ENCODE results near the gene H2BW1. TPM values are rescaled to one million over a fixed set of nuclear protein-coding genes. Genes with fewer than 3 reads are reported as not detected.
"Not testable (repeated sequence)": the region's sequence is repeated elsewhere in the genome, so short reads cannot be mapped to it uniquely, and the experiment has no call there.

H2BW1 gene, protein sequence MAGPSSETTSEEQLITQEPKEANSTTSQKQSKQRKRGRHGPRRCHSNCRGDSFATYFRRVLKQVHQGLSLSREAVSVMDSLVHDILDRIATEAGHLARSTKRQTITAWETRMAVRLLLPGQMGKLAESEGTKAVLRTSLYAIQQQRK
- not detected for total RNA-seq

DNA sequence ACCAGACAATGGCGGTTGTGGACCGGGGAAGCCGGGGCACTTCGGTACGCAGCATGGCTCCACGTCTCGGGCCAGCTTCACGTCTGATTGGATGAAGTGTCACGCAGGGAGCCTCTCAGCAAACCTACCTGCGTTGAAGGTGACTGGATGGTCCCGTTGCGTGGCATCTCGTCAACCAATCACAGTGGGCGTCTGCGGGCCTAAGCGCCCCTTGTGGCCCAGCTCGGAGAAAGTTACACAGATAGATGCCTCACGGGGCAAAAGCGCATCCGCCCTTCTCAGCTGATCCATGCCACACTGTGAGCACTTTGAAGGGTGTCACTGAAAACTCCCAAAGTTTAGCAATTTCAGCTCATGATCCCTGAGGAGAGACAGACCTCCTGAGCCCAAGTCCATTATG, at the start of gene H2BW1:
H2BW1 (minus strand) TSS at position 103 of the 400 bp plus-strand sequence. CDS start 132 bp downstream, outside the sequence.
- Histone ChIP-seq H3K36me3 (no peaks in the 10 kb centered on the region), H3K27me3 (peaks cover 0 to 3% (median 0%) of the 10 kb centered on the region in 3 donors), H3K27ac (no peak within 1 kb of the TSS), H3K9me3 (peaks cover 0 to 4% (median 0%) of the 10 kb centered on the region in 3 donors), H3K4me3 (no peak within 1 kb of the TSS), H3K4me1 (no peaks in the 10 kb centered on the region)
- in situ Hi-C loops (cut with MboI; ENCODE audit: low sequenced_read_pairs in 4 of 4) (no loop called here), intact Hi-C loops (cut with DNase I; ENCODE audit: low total_unique reads) (no loop called here)
- no peak for DNase-seq
- TF ChIP-seq POLR2A (IDR thresholded peaks at IDR 0.05): no peak
- TF ChIP-seq, protein P1, sequence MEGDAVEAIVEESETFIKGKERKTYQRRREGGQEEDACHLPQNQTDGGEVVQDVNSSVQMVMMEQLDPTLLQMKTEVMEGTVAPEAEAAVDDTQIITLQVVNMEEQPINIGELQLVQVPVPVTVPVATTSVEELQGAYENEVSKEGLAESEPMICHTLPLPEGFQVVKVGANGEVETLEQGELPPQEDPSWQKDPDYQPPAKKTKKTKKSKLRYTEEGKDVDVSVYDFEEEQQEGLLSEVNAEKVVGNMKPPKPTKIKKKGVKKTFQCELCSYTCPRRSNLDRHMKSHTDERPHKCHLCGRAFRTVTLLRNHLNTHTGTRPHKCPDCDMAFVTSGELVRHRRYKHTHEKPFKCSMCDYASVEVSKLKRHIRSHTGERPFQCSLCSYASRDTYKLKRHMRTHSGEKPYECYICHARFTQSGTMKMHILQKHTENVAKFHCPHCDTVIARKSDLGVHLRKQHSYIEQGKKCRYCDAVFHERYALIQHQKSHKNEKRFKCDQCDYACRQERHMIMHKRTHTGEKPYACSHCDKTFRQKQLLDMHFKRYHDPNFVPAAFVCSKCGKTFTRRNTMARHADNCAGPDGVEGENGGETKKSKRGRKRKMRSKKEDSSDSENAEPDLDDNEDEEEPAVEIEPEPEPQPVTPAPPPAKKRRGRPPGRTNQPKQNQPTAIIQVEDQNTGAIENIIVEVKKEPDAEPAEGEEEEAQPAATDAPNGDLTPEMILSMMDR (IDR thresholded peaks at IDR 0.05 in 4 of 5, conservative IDR thresholded peaks at IDR 0.05 in 1 of 5): no peak
- ATAC-seq: no peak

DNA sequence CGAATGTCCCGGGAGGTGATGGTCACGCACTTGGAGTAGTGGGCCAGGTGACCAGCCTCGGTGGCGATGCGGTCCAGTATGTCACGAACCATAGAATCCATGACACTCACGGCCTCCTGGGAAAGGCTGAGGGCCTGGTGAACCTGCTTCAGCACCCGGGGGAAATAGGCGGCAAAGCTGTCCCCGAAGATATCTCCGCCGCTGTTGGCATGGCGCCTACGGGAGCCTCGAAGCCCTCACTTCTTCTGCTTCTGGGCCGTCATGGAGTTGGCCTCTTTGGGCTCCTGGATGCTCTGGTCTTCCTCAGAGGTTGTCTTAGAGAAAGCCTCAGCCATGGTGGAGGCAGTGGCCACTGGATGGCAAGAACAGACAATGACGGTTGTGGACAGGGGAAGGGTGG, 49.1 kb upstream of the H2BW1 start:
- H3K27me3 ChIP-seq; H3K9me3 ChIP-seq; H3K36me3 ChIP-seq; H3K4me3 ChIP-seq; intact Hi-C loops (cut with DNase I; ENCODE audit: low total_unique reads); in situ Hi-C loops (cut with MboI; ENCODE audit: low sequenced_read_pairs in 4 of 4); ATAC-seq; H3K27ac ChIP-seq; DNase-seq; H3K4me1 ChIP-seq: not testable (repeated sequence)

DNA sequence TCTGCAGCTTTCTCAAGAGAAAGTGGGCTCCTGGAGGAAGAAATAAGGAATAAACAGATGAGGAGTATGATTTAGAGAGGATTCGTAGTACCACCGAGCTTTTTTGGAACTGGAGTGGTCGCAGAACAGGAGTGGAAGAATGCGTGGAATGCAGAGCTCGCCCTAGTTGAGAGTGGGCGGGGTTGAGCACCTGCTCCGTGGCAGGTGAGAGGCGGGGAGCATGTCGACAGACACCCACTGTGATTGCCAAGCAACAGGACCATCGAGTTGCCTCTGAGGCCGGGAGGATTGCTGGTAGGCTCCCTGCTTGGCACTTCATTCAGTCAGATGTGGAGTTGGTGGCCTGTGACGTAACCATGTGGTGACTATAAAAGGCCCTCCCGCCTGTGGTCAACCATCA, 41.4 kb upstream of the H2BW1 start:
- intact Hi-C loops (cut with DNase I; ENCODE audit: low total_unique reads); H3K9me3 ChIP-seq; H3K36me3 ChIP-seq; H3K4me1 ChIP-seq; H3K27me3 ChIP-seq; ATAC-seq; H3K27ac ChIP-seq; DNase-seq; in situ Hi-C loops (cut with MboI; ENCODE audit: low sequenced_read_pairs in 4 of 4); H3K4me3 ChIP-seq: not testable (repeated sequence)

DNA sequence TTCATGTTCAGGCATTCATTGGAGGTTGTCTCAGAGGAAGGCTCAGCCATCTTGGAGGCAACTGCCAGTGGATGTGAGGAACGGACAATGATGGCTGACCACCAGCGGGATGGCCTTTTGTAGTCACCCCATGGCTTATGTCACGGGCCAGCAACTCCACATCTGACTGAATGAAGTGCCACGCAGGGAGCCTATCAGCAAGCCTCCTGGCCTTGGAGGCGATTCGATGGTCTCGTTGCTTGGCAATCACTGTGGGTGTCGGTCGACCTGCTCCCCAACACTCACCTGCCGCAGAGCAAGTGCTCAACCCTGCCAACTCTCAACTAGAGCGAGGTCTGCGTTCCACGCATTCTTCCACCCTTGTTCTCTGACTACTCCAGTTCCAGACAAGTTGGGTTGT, 33.7 kb upstream of the H2BW1 start:
- TF ChIP-seq, protein P1 (IDR thresholded peaks at IDR 0.05 in 4 of 5, conservative IDR thresholded peaks at IDR 0.05 in 1 of 5): no peak
- no peak for TF ChIP-seq POLR2A (IDR thresholded peaks at IDR 0.05)
- H3K27me3 ChIP-seq: peaks cover 0 to 10% (median 0%) of the 10 kb centered on the region in 3 donors
- no peaks in the 10 kb centered on the region for H3K4me1 ChIP-seq
- H3K4me3 ChIP-seq: no peak overlapping the region
- no peaks in the 10 kb centered on the region for H3K36me3 ChIP-seq
- no peaks in the 10 kb centered on the region for H3K9me3 ChIP-seq
- no peak overlapping the region for H3K27ac ChIP-seq
- in situ Hi-C loops (cut with MboI; ENCODE audit: low sequenced_read_pairs in 4 of 4): no loop called here
- intact Hi-C loops (cut with DNase I; ENCODE audit: low total_unique reads): no loop called here
- ATAC-seq (no peak), DNase-seq (no peak)

DNA sequence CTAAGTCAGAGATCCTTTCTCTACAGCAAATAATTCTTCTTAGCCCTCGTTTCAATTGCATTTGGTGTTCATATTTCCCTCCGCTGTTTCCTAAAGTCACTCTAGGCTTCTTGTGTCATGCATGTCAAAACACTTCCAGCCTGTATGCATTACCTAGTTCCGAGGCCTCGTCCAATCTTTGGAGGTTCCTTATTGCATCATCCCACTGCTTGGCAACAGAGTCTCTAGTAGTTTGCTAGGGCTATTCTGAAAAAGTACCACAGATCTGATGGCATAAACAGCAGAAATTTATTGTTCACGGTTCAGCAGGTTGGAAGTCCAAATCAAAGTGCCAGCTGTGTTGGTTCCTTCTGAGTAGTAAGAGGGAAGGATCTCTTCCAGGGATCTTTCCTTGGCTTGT, 32.1 kb upstream of the H2BW1 start:
- peaks cover 0 to 15% (median 0%) of the 10 kb centered on the region in 3 donors for H3K27me3 ChIP-seq
- no peaks in the 10 kb centered on the region for H3K4me1 ChIP-seq
- no peak overlapping the region for H3K27ac ChIP-seq
- intact Hi-C loops (cut with DNase I; ENCODE audit: low total_unique reads): no loop called here
- ATAC-seq (no peak), DNase-seq (no peak)
- no peaks in the 10 kb centered on the region for H3K9me3 ChIP-seq
- TF ChIP-seq POLR2A (IDR thresholded peaks at IDR 0.05): no peak
- TF ChIP-seq, protein P1 (IDR thresholded peaks at IDR 0.05 in 4 of 5, conservative IDR thresholded peaks at IDR 0.05 in 1 of 5): no peak
- no peak overlapping the region for H3K4me3 ChIP-seq
- H3K36me3 ChIP-seq: no peaks in the 10 kb centered on the region
- in situ Hi-C loops (cut with MboI; ENCODE audit: low sequenced_read_pairs in 4 of 4): no loop called here

DNA sequence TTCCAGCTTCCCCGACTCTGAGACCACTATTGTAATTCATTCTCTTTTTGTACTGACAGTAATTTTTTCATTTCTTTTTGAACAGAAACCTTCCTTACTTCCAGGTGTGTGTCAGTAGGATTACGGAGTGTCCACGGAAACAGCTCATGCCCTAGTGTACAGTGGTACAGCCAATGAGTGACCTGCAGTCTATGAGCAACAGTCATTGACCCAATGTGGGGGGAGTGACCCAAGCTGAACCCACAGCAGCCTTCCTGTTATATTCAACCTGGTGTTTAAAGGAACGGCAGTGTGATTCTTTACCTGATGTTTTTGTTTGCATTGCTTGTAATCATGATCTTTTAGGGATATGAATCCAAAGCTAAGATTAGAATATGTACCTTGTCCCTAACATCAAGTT, 27.5 kb upstream of the H2BW1 start:
- H3K4me1 ChIP-seq: no peaks in the 10 kb centered on the region
- H3K27me3 ChIP-seq: peaks cover 0 to 17% (median 0%) of the 10 kb centered on the region in 3 donors
- intact Hi-C loops (cut with DNase I; ENCODE audit: low total_unique reads) (no loop called here), in situ Hi-C loops (cut with MboI; ENCODE audit: low sequenced_read_pairs in 4 of 4) (no loop called here)
- no peak overlapping the region for H3K27ac ChIP-seq
- TF ChIP-seq POLR2A (IDR thresholded peaks at IDR 0.05): no peak
- TF ChIP-seq, protein P1 (IDR thresholded peaks at IDR 0.05 in 4 of 5, conservative IDR thresholded peaks at IDR 0.05 in 1 of 5): no peak
- H3K9me3 ChIP-seq: no peaks in the 10 kb centered on the region
- ATAC-seq: no peak
- DNase-seq: no peak
- H3K4me3 ChIP-seq: no peak overlapping the region
- no peaks in the 10 kb centered on the region for H3K36me3 ChIP-seq
